ENCODE data around the gene VOPP1.
"Not testable (repeated sequence)": the region's sequence is repeated elsewhere in the genome, so short reads cannot be mapped to it uniquely, and the experiment has no call there.

Gene VOPP1

GRCh38 chr7:55489552-55489951, 82.8 kb downstream of the VOPP1 start:
- DNase-seq (ENCODE audit: low read depth in 2 of 2): no peak

DNA sequence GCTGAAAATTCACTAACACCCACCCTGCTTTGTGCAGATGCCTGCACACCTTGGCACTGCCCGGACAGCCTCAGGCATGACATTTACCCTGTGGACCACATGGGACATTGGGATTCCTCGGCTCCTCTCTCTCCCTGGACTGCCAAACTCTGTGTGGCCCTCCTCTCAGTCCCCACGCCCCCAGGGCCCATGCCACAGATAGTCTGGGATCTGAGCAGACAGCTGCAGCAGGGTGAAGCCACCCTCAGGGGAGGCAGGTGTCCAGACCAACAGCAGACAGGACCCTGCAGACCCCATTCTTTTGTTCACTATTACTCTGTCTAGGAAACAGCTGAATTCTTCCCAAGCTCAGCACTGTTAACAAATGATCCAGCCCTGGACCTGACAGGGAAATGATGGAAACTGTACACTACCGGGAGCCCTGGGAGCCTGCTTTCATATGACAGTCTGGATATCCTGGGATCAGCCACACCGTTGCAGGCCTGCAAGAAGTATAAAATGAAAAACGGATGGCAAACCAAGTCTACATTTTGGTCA, 83.4 kb downstream of the VOPP1 start:
- no peak for DNase-seq (ENCODE audit: low read depth in 2 of 2)

- no peak for DNase-seq (ENCODE audit: low read depth in 2 of 2)
These were observed 84.1 kb downstream of the VOPP1 start for GRCh38 chr7:55488216-55488615.

DNA sequence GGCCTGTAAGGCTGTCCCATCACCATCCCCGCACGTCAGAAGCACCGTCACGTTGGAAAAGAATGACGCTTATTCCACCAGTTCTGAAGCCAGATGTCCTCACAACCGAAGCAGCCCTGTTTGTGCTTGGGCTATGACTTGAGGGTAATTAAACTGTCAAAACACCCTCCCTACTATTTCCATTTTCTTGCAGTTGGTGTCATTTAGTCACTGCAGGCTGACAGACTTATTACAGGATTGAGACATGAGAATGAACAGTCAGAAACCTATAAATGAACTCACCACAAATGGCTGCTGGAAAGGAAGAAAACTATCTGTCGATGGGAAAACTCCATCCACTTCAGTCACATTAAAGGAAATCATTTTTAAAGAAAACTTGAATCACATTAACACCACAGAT, 85.3 kb downstream of the VOPP1 start:
- DNase-seq (ENCODE audit: low read depth in 2 of 2): no peak

DNA sequence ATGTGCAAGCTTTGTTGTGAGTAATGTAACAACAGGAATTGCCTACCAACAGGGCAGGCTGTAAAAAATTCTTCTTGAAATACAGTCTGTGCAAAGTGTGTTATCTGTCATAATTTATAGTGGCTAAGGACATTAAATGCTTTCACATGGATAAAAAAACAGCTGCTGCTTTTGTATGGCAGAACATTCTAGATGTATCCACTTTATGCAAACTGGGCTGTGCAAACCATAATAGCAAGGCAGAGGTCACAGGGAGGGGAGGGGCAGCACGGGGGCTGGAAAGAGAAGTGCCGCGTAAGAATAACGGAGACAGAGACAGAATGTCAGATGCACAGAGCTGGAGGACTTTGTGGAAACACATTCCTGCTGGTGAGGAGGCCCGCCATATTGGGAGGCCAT, 86.1 kb downstream of the VOPP1 start:
- no peak for DNase-seq (ENCODE audit: low read depth in 2 of 2)

DNA sequence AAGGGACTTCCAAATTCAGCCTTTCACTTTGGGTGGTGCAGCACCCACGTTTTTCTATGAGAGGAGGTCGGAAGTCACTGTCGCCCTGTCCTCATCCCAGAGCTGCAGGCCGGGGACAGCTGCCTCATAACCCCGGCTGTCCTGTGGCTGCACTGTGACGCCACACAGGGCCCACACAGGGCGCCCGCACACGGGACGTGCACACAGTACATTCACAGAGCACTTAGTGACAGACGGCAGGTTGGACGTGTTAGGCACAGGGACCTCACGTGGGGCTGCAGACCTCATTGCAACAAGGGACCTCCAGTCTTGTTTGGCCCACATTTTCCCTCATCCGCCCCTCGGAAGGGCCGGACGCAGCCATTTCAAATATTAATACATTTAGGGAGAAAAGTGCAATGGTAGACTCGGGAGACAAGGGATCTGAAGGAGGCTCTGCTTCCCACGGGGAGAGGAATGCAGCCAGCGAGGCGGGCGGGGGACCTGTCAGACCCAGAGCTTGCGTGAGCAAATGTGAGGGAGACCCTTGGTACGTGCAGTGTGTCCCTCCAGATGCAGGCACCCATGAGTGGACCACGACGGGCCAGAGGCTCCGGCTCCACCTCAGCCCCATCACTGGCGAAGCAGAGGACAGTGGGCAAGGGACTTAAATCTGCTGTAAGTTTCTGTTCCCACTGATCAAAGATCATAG, 86.7 kb downstream of the VOPP1 start:
- no peak for DNase-seq (ENCODE audit: low read depth in 2 of 2)

- DNase-seq (ENCODE audit: low read depth in 2 of 2): no peak
These were observed 87.5 kb downstream of the VOPP1 start for GRCh38 chr7:55484834-55485233.

DNA sequence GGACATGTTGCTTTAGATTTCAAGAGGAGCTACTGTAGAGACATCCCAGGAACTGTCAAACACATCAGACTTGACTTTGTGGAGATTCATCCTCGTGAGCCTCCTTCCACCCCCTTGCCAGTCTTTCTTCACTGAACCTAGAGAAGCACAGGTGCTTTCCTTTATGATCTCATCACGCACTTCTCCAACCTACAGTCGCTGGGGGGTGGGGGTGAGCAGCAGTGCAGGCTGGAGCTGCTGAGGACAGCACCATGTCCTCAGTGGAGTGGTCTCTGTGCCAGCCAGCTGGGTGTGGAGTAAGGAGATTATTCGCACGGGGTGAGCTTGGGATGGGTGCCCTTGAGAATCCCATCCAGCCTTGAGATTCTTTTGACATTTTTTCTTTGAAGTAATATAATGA, 88.1 kb downstream of the VOPP1 start:
- DNase-seq (ENCODE audit: low read depth in 2 of 2): no peak

- DNase-seq (ENCODE audit: low read depth in 2 of 2): no peak
These were observed 89.3 kb downstream of the VOPP1 start for GRCh38 chr7:55483046-55483445.

DNA sequence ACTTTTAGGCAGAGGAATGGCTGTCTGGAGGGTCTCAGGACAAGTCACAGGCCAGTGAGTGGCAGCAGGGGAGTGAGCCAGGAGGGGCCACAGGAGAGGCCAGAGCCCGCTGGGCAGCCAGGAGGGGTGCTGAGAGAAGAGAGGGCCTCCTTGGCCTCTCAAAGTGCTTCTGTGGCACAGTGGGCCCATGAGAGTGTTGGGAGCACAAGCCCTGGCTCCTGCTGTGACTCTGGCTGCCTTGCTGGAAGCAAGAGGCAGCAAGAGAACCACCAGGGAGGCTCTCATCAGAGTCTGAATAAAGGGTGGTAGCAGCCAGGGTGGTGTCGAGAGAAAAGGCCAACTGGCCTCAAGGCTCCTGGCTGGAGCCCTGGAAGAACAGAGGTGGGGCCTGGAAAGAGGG, 91.1 kb downstream of the VOPP1 start:
- DNase-seq (ENCODE audit: low read depth in 2 of 2): no peak

GRCh38 chr7:55478700-55479099, 93.6 kb downstream of the VOPP1 start:
- no peak for DNase-seq (ENCODE audit: low read depth in 2 of 2)

DNA sequence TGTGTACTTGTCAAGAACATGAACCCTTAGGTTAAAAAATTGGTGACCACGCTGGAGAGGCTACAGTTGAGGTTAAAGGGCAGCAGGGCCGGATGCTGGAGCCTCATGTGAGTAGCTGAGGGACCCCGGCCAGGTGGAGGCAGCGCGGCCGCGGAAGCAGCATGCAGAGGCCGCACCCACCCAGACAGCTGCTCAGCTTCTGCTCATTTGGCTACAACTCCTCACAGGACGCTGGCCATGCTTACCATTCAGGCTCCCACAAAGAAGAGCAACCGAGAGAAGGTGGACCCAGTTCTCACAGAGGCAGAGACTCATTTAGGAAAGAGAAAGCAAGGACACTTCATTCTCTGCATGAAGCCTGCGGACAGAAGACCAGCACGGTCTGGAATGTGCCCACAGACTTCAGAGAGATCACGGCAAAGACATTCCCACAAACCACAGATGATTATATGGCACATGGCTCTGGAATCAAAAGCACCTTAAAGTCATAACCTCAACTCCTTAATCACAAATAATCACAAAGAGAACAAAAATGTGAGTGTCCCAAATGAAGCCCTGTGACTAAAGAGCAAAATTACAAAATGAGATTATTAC, 94.4 kb downstream of the VOPP1 start:
- no peak for DNase-seq (ENCODE audit: low read depth in 2 of 2)

GRCh38 chr7:55476852-55477780, 95.2 kb downstream of the VOPP1 start:
- DNase-seq (ENCODE audit: low read depth in 2 of 2): no peak

DNA sequence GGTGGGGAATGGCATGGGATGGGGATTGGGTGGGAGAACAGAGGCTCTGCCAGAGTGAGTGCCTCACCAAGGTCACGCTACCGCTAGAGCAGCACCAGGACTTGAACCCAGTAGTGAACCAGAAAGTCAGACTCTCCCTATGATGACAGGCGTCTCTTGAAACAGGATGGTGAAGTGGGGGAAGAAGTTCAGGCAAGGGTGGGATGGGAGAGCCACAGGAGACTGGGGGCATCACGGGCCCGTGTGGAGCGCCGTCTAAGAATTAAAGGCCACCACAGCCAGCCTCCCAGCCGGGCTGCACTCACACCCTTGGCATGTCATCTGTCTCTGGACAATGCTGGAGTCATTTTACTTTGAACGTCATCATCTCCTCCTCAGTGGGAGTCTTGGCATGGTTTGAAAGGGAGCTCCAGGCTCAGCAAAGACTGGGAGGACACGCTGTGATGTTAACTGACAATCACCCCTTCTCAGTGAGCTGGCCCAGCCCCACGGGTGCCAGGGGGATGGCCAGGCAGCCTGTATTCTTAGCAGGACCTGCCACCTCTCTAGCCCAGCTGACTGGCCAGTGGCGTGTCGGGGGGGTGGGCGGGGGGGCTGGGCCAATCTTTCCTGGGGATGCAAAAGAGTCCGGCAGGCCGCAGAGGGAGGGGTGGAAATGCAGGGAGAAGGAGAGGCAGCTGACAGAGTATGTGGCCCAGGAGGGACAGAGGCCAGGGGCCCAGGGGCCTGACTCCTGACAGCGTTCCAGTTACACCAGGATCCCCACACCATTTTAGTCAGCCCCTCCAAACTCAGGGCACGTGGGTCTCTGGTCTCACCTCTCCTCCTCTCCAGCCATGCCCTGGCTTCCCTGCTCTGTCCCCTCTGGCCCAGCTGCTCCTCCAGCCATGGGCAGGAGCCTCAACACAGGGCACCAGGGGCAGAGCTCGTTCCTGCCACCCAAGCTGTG, 96.2 kb downstream of the VOPP1 start:
- DNase-seq (ENCODE audit: low read depth in 2 of 2): no peak

DNA sequence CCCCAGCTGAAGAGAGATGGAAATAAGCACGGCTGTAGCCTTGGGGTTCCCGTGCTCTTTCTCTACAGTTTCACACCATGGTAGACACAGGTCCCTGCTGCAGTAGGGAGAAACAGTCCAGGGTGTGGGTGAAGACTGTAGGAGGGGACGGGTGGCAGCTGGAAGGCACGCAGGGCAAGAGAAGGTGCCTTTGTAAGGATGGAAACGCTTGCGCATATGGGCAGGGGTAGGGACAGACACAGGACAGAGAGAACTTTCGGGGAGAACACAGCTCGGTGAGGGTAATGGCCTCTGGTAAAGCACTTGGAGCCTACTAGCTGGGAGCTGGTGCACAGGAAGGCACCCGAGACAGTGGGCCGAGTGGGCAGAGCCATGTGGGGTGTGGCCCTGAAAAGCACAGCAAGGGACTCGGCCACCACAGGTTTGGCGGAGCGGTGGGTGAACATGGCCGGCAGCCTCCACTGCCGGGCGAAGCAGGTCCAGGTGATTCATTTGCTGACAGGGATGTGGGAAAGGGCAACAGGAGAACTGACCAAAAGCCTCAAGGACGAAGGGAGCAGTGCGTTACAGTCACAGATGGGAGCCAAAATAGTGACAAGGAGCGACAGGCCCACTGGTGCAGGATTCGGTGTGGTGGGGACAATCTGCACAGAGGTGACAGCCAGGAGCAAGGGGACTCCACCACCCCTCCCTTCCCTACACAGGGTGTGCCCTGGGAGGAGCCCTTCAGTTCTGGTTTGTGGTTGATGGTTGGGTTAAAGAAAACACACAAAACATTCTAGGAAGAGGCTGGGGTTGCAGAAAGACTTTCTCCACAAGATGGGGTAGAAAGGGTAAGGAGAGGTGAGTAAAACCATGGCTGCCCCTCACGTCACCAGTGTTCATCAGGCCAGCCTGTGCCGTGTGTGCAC, 97.1 kb downstream of the VOPP1 start:
- no peak for DNase-seq (ENCODE audit: low read depth in 2 of 2)

GRCh38 chr7:55473932-55474331, 98.4 kb downstream of the VOPP1 start:
- no peak for DNase-seq (ENCODE audit: low read depth in 2 of 2)

DNA sequence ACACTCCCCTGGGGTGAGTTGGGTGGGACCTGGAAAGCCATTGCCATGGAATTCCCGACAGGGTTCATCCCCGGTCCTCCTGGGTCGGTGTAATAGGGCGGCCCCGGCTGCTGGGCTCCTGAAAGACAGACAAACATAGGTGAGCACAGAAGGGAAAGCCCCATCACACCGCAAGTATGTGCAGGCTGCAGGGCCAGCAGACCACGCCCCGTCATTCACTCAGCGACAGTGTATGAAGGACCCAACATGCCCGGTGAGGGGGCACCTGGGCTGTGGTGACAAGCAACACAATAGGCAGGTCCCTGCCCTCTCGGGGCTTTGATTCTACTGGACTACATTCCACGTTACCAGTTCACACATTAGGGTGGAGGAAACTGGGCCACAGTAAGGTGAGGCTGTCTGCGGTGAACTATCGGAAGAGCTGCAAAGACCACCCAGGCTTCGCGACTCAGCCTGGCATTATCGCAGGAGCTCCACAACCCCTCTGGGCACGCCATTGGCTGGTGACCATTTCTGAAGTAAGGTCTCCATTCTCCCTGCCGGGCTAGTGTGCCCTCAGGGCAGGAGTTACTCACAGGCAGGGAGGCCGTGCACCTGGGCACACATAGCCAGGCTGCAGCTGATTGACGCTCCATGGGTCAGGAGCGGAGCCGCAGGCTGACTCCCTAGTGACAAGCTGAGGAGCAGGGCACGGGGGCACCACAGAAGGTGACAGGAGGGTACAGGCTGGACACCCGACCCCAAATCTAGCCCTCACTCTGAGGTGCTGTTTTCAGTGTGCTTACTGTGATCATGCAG, 99.2 kb downstream of the VOPP1 start:
- DNase-seq (ENCODE audit: low read depth in 2 of 2): no peak

- DNase-seq (ENCODE audit: low read depth in 2 of 2): not testable (repeated sequence)
These were observed 99.9 kb downstream of the VOPP1 start for GRCh38 chr7:55472406-55472805.

DNA sequence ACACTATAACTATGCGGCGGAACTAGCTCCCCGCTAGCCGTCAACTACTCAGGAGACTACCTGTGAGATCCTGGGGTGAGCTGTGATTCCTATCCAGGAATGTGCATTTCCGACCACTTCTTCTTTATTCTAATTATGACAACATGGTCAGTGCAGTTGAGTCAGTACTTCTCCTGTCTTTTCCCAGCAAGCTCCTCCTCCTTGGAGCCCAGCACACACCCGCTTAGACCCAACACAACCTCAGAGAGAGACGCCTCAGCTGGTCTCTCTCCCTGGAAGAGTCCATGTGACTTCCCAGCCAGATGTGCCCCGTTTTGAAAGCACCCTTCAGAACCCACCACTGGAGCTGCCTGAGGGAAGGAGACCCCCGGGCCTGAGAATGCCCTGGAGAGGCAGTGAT, 100.7 kb downstream of the VOPP1 start:
- not testable (repeated sequence) for DNase-seq (ENCODE audit: low read depth in 2 of 2)

Data from stimulated activated CD8-positive, alpha-beta memory T cell treated with anti-CD3 and anti-CD28 coated beads, Interleukin-15, amount 100 ng/mL, for 48 hours (primary cell).